Measurements from ENCODE around the gene NOTCH1. TPM values are rescaled to one million over a fixed set of nuclear protein-coding genes. Genes with fewer than 3 reads are reported as not detected.

The NOTCH1 gene
- total RNA-seq, 1 experiment from 2014 or later, result 95.6 TPM

DNA sequence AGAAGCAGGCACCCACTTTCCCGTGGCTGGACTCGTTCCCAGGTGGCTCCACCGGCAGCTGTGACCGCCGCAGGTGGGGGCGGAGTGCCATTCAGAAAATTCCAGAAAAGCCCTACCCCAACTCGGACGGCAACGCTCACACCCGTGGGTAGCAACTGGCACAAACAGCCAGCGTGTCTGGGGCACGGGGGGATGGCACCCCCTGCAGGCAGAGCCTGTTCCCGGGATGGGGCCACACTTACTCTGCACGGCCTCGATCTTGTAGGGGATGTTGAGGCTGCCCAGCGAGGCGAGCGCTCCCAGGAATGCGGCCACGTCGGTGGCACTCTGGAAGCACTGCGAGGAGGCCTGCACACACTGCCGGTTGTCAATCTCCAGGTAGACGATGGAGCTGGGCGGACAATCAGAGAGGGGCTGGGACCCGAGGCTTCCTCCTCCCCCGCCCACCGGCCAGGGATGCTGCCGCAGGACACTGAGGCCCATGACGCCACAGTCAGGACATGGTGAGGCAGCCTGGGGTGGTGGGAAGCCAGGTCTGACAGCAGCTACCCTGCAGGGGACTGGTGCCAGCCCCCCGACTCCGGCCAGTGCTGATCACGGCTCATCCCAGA, 42.8 kb downstream of the NOTCH1 start (continued):
- TF ChIP-seq, protein P1, sequence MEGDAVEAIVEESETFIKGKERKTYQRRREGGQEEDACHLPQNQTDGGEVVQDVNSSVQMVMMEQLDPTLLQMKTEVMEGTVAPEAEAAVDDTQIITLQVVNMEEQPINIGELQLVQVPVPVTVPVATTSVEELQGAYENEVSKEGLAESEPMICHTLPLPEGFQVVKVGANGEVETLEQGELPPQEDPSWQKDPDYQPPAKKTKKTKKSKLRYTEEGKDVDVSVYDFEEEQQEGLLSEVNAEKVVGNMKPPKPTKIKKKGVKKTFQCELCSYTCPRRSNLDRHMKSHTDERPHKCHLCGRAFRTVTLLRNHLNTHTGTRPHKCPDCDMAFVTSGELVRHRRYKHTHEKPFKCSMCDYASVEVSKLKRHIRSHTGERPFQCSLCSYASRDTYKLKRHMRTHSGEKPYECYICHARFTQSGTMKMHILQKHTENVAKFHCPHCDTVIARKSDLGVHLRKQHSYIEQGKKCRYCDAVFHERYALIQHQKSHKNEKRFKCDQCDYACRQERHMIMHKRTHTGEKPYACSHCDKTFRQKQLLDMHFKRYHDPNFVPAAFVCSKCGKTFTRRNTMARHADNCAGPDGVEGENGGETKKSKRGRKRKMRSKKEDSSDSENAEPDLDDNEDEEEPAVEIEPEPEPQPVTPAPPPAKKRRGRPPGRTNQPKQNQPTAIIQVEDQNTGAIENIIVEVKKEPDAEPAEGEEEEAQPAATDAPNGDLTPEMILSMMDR (IDR thresholded peaks at IDR 0.05), result no peak
- TF ChIP-seq, protein P2, sequence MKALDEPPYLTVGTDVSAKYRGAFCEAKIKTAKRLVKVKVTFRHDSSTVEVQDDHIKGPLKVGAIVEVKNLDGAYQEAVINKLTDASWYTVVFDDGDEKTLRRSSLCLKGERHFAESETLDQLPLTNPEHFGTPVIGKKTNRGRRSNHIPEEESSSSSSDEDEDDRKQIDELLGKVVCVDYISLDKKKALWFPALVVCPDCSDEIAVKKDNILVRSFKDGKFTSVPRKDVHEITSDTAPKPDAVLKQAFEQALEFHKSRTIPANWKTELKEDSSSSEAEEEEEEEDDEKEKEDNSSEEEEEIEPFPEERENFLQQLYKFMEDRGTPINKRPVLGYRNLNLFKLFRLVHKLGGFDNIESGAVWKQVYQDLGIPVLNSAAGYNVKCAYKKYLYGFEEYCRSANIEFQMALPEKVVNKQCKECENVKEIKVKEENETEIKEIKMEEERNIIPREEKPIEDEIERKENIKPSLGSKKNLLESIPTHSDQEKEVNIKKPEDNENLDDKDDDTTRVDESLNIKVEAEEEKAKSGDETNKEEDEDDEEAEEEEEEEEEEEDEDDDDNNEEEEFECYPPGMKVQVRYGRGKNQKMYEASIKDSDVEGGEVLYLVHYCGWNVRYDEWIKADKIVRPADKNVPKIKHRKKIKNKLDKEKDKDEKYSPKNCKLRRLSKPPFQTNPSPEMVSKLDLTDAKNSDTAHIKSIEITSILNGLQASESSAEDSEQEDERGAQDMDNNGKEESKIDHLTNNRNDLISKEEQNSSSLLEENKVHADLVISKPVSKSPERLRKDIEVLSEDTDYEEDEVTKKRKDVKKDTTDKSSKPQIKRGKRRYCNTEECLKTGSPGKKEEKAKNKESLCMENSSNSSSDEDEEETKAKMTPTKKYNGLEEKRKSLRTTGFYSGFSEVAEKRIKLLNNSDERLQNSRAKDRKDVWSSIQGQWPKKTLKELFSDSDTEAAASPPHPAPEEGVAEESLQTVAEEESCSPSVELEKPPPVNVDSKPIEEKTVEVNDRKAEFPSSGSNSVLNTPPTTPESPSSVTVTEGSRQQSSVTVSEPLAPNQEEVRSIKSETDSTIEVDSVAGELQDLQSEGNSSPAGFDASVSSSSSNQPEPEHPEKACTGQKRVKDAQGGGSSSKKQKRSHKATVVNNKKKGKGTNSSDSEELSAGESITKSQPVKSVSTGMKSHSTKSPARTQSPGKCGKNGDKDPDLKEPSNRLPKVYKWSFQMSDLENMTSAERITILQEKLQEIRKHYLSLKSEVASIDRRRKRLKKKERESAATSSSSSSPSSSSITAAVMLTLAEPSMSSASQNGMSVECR (CRISPR knock-in tag; IDR thresholded peaks at IDR 0.05; ENCODE audit: borderline replicate concordance), result no peak
- TF ChIP-seq, protein P3, sequence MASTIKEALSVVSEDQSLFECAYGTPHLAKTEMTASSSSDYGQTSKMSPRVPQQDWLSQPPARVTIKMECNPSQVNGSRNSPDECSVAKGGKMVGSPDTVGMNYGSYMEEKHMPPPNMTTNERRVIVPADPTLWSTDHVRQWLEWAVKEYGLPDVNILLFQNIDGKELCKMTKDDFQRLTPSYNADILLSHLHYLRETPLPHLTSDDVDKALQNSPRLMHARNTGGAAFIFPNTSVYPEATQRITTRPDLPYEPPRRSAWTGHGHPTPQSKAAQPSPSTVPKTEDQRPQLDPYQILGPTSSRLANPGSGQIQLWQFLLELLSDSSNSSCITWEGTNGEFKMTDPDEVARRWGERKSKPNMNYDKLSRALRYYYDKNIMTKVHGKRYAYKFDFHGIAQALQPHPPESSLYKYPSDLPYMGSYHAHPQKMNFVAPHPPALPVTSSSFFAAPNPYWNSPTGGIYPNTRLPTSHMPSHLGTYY (CRISPR knock-in tag; IDR thresholded peaks at IDR 0.05), result no peak
- TF ChIP-seq, protein P4, sequence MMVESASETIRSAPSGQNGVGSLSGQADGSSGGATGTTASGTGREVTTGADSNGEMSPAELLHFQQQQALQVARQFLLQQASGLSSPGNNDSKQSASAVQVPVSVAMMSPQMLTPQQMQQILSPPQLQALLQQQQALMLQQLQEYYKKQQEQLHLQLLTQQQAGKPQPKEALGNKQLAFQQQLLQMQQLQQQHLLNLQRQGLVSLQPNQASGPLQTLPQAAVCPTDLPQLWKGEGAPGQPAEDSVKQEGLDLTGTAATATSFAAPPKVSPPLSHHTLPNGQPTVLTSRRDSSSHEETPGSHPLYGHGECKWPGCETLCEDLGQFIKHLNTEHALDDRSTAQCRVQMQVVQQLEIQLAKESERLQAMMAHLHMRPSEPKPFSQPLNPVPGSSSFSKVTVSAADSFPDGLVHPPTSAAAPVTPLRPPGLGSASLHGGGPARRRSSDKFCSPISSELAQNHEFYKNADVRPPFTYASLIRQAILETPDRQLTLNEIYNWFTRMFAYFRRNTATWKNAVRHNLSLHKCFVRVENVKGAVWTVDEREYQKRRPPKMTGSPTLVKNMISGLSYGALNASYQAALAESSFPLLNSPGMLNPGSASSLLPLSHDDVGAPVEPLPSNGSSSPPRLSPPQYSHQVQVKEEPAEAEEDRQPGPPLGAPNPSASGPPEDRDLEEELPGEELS (CRISPR knock-in tag; IDR thresholded peaks at IDR 0.05), result no peak

- H3K9me3 Mint-ChIP-seq, result no peaks in the 10 kb centered on the region
- TF ChIP-seq, protein P3 (CRISPR knock-in tag; IDR thresholded peaks at IDR 0.05), result no peak
- TF ChIP-seq PRRX2 (CRISPR knock-in tag; IDR thresholded peaks at IDR 0.05), result no peak
- TF ChIP-seq TEAD4 (CRISPR knock-in tag; IDR thresholded peaks at IDR 0.05), result no peak
- TF ChIP-seq ZNF219 (CRISPR knock-in tag; IDR thresholded peaks at IDR 0.05; ENCODE audit: borderline replicate concordance), result no peak
- no peak for TF ChIP-seq SMAD3 (CRISPR knock-in tag; IDR thresholded peaks at IDR 0.05; ENCODE audit: borderline replicate concordance)
- TF ChIP-seq TEAD1 (CRISPR knock-in tag; IDR thresholded peaks at IDR 0.05), result no peak
- no peak for TF ChIP-seq FOXK1 (CRISPR knock-in tag; IDR thresholded peaks at IDR 0.05)
- no peak for TF ChIP-seq ATF2 (CRISPR knock-in tag; IDR thresholded peaks at IDR 0.05; ENCODE audit: borderline replicate concordance, low read depth)
- TF ChIP-seq E2F4 (CRISPR knock-in tag; IDR thresholded peaks at IDR 0.05; ENCODE audit: borderline replicate concordance, low read depth), result no peak
- TF ChIP-seq ZNF263 (CRISPR knock-in tag; IDR thresholded peaks at IDR 0.05; ENCODE audit: low read depth), result no peak
- no peak for TF ChIP-seq TP53 (CRISPR knock-in tag; IDR thresholded peaks at IDR 0.05)
- no peak for TF ChIP-seq OVOL2 (CRISPR knock-in tag; IDR thresholded peaks at IDR 0.05; ENCODE audit: borderline replicate concordance)
- no peak for TF ChIP-seq CBFB (CRISPR knock-in tag; IDR thresholded peaks at IDR 0.05; ENCODE audit: low read depth)
- no peak for TF ChIP-seq HMGA2 (CRISPR knock-in tag; IDR thresholded peaks at IDR 0.05)
- no peaks in the 10 kb centered on the region for H3K27me3 Mint-ChIP-seq (ENCODE audit: low read depth)
- ATAC-seq, result no peak
- H3K36me3 Mint-ChIP-seq, result peaks cover 31% of the 10 kb centered on the region
- DNase-seq (ENCODE audit: low spot score), result no peak
- H3K27ac Mint-ChIP-seq, result no peak overlapping the region
- POLR2A ChIA-PET, result no interaction called here
- H3K4me1 Mint-ChIP-seq, result no peaks in the 10 kb centered on the region
- CTCF ChIA-PET, result interaction anchor here (1.0 kb wide), 1 partner anchor 122 kb away, joined by 3 read pairs; no protein-coding TSS in a partner anchor
- no peak overlapping the region for H3K4me3 Mint-ChIP-seq
These were observed 43.7 kb downstream of the NOTCH1 start for GRCh38 chr9:136502196-136502595.

All from WTC11 (cell line).